GF-D8 (cell line): ENCODE measurements around the gene DDTL.
"Not testable (repeated sequence)": the region's sequence is repeated elsewhere in the genome, so short reads cannot be mapped to it uniquely, and the experiment has no call there.

Source experiments
- DNase-seq: peaks from one replicate; lab custom pipeline; 2025; lab: John Stamatoyannopoulos, UW

DDTL gene

DNA sequence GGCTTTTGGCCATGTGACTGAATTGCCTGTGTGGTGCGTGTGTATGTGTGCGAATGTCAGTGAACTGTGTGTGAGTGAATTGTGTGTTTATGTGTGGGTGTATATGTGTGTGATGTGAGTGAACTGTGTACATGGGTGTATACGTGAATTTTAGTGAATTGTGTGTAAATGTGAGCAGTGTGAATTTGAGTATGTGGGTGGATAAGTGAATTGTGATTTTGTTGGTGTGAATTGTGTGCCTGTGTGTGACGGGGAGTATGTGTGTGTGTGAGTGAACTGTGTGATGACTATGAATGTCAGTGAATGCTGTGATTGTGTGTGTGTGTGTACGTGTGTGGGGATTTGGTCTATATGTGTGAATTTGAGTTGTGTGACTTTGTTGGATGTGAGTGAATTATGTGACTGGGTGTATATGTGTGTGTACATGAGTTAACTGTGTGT is 3.5 kb downstream of the DDTL start:
- no peak for DNase-seq

DNA sequence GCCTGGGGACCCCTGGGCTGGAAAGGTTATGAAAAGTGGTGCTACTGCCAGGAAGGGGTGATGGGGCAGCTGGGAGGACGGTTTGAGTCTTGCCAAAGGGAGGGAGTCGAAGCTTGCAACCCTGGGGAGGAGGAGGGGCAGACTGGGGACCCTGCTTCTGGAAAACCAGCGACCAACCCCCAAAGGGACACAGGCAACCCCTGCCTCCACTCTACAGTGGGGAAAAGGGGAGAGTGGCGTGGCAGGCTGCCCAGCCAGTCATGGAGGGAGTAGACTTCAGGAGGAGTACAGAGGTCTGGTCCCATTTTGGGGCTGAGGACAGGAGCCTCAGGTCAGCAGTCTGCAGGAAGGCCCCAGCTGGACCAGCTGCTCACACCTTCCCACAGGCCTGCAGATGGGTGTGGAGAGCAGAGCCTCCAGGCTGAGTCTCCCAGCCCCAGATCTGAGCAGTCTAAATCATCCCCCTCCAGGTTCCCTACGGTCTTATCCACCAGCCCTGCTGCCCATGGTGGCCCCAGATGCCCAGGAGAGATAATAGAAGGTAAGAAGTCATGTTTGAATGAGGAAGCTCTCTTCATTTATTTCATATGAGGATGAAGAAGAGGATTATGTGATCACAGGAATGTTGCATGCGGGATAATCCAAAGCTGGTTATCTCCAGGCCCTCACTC is 4.3 kb downstream of the DDTL start:
- DNase-seq, result no peak

DNA sequence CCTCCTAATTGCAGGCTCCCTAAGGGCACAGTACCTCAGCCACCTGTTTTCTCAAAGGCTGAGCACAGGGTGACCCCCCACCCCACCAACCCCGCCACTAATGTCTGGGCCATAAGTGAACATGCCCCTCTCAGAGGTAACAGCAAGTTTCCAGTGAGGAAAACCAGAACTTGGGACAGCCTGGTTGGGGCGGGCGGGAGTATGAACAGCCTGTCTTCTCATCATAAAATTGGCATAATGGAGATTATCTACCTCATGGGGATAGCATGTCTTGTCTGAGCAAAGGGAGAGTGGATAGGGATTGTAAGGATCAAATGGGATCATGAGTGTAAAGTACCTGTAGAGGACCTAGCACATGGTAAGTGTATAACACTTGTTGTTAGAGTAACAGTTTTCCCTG is 5.2 kb downstream of the DDTL start:
- DNase-seq, result not testable (repeated sequence)

DNA sequence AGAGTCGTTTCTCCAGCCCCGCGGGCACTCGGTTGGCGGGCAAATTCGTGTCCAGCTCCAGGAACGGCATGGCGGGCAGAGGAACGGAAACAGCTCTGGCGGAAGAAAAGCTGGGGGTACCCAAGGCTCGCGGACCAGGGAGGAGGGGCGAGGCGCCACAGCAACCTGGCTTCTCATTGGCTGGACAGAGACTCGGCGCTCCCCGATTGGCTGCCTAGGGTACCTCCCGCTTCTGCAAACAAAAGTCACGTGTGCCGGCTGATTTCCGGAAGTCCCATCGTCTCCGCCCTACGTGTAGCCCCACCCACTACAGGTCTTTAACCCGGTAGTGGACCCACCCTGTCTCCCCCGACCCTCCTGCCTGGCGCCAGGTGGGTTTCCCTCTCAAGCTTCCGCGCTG is 7.7 kb downstream of the DDTL start, which contains the start of gene DDT:
Gene DDT (minus strand): TSS at position 97 of the 400 bp plus-strand sequence. CDS start 27 bp downstream, at position 70.
- not testable (repeated sequence) for DNase-seq

DNA sequence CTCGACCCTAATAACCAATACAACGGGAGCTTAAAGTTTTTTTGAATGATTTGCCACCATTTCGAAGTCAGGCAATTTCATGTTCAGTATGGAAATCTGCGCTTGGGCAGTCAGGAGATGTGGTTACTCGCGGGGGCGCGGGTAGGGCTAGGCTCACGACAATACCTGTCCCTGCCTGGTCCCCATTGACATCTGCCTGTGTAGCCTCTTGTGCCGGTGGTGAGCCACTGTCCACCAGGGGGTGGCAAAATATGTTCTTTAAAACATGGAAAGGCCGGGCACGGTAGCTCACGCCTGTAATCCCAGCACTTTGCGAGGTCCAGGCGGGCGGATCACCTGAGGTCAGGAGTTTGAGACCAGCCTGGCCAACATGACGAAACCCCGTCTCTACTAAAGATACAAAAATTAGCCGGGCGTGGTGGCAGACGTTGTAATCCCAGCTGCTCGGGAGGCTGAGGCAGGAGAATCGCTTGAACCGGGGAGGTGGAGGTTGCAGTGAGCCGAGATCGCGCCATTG is 8.2 kb downstream of the DDTL start:
- not testable (repeated sequence) for DNase-seq

DNA sequence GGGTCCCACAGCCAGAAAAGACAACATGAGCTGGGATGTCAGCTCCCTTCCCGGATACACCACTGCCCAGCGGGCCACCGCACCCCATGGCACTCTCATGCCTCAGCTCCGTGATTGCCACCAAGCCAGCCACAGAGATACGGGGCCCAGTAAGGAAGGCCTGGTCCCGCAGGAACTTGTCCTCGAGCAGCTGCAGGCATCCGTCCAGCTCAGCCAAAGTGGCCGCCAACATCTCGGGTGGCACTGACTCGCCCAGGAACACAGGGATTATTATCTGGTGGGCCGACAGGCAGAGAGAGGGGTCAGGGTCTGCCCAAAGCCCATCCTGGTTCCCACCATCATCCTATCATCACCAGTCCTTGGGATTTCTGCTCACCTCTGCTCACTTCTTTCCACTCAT is 10.6 kb downstream of the DDTL start:
- not testable (repeated sequence) for DNase-seq

DNA sequence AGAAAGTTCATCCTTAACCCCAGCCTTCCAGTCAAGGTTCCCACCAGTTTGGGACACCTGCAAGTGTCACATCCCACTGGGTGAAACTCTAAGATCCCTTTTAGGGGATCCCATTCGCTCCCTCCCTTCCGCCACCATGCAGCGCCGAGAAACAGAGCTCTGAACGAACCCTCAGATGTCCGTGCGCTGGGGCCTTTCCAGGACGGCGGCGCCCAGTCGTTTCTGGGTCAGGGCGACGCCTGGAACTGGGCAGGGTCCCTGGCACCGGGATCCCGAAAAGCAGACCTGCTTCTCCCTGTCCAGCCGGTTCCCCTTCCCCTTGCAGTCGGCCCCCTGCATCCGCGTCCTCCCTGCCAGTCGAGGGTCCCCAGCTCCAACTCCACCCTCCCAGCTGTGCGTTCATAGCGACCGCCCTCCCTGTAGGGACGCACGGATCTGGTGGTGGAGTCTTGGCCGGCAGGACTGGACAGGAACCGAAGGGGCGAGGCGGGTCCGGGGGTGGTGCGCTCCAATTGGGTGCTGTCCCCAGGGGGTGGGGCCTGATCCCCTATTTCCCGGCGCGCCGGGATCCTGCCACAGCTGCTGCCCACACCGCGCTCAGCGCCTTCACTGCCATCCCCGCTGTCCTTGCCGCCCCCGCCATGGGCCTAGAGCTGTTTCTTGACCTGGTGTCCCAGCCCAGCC is 13.0 kb downstream of the DDTL start, which contains the start of gene GSTT2:
Gene GSTT2 (plus strand): TSS at position 578 of the 684 bp plus-strand sequence.
- DNase-seq, result not testable (repeated sequence)

DNA sequence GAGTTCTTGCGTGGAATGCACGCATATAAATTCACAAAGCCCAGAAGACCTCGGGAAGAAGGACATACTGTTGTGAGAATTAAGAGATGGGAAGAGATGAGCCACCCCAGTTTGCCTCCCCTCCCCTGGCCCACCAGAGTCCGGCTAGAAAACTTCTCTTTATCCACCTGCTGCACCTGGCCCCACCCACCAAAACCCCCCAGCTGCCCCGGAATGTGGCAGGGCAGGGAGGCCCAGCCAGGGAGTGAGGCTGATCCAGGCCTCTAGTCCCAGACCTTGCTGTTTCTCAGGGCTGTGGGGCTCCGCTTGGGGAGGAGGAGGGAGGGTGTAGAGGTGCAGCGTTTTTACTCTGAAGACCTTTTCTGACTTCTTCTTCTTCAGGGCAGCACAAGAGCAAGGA is 13.9 kb downstream of the DDTL start:
- DNase-seq, result not testable (repeated sequence)

DNA sequence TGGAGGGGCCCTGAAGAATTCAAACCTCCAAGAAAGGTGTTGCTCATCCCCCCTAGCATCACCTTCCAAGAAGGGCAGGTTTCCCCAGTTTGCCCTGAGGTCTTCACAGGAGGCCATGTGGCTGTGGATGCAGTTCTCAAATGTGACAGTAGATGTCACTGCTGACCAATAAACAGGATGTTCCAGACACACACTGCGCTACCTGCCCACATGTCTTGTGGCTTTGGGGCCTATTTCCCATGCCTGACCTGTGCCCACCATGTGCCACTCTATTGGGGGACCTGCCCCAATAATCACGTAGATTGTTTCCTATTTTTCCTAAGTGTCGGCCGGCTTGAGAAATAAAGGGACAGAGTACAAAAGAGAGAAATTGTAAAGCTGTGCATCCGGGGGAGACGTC is 17.7 kb downstream of the DDTL start:
- DNase-seq, result no peak

DNA sequence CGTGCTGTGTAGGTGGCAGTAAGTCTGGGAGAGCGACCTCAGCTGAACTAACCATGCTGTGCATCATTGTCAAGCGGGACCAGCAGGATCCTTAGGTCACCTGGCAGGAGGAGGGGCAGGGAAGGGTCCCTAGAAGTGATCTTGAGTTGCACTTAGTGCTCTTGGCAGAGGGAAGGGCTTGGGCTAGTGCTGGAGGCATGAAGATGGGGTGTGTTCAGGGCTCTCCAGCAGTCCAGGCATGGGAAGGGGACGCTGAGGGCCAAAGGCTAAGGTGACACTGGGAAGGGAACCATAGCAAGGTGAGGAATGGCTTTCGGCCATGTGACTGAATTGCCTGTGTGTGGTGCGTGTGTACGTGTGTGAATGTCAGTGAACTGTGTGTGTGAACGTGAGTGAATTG is 19.4 kb downstream of the DDTL start:
- not testable (repeated sequence) for DNase-seq

DNA sequence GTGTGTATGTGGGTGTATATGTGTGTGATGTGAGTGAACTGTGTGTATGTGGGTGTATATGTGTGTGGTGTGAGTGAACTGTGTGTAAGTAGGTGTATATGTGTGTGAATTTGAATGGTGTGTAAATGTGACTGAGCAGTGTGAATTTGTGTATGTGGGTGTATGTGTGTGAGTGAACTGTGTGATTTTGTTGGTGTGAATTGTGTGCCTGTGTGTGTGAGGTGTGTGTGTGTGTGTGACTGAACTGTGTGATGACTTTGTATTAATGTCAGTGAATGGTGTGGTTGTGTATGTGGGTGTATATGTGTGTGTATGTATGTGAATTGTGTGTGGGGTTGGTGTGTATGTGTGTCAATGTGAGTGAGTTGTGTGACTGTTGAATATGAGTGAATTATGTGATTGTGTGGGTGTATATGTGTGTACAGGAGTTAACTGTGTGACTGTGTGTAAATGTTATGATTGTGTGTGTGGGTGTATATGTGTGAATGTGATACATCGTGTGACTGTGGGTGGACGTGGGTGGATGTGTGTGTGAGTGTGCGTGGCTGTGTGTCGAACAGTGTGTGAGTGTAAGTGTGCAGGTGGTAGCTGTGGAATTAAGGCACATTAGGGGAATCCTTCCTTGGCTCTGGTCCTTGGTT is 20.0 kb downstream of the DDTL start:
- DNase-seq, result not testable (repeated sequence)

DNA sequence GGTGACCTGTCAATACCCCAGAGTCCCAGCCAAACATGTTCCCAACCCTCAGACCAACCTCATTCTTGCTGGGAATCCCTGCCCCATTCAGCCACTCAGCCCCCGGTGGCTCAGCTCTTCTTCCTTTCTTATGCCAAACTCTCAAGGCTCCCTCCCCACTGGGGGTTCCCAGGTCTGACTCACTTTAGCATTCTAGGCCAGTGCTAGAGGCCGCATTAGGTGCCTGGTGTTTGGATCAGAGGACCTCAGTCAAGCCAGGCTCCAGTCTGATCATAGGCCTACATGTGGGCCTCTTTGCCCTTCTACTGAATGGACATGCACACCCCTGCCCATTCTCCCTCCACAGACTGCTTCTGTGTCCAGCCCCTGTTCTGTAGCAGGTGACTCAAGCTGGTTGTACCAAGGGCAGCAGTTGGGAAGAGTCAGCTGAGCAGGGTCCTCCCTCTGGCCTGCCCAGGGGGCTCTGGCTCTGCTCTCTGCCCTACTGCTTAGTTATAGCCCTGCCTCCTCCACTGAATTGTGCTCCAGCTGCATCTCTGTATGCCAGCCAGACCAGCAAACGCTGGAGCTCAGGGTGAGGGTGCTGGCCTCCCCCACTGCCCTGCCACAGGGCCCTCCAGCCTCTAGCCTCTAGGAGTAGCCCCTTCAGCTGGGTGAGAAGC is 23.0 kb downstream of the DDTL start:
- not testable (repeated sequence) for DNase-seq

DNA sequence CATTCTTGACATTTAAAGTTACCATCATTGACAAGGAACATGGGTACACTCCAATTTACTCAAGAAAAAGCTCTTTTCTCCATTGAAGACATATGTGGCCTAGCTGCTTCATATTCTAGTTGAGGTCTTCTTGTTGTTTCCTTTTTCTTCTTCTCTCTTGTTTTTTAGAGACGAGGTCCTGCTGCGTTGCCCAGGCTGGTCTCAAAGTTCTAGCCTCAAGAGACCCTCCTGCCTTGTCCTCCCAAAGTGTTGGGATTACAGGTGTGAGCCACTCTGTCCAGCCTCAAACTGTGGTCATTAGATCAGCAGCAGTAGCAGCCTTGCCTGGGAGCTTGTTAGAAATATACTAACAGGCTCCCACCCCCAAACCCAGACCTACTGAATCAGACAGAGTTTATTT is 26.4 kb downstream of the DDTL start:
- DNase-seq, result not testable (repeated sequence)

DNA sequence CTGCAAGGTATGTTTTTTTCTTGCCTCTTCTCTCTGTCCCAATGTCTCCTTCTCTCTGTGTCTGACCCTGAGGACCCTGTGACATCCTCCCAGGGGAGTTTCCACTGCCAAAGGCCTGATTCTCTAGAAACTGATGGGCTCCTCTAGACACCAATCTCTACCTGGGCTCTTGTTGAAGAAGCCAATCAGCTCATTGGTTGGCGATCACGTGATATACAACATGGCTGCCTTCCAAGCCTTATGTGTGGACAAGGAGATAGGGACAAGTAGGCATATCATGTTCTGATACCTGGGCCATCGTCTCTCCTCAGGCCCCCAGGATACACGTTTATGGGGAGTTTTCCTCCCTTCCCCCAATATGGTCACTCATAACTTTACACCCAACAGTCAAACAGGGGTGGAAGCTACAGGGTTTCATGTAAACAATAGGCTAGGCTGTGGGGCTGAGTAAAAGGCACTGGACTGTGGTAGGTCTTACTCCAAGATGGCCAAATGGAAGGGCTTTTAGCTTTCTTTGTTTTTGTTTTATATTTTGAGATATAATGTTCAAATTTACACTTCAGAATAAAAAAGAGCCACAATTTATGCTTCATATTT is 27.0 kb downstream of the DDTL start:
- not testable (repeated sequence) for DNase-seq

DNA sequence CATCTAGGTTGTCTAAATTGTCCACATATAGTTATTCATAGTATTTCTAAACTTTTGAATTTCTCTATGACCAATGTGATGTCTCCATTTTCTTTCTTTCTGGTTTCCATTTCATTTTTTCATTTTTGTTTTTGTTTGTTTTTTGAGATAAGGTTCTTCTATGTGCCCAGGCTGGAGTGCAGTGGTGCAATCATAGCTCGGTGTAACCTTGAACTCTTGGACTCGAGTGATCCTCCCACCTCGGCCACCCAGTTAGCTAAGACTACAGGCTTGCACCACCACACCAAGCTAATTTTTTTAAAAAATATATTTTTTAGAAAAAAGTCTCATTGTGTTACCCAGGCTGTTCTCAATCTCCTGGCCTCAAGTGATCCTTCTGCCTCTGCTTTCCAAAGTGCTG is 30.4 kb downstream of the DDTL start:
- DNase-seq, result no peak

DNA sequence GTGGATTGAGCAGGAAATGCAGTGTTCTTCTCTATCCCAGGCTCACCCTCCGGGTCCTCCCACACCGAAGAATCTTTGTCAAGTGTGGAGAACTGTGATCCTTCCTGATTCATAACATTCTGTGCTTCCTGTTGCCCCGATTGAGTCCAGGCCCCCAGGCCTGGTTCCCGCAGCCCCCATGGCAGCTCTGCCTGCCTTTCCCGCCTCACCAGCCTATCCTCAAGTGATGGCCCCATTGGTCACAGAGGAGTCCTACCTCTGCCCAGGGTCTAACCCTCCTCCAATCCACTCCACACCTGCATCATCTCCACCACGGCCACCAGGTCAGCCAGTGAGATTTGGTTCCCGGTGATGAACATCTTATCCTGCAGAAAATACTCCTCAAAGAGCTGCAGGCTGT is 33.1 kb downstream of the DDTL start:
- DNase-seq, result not testable (repeated sequence)

DNA sequence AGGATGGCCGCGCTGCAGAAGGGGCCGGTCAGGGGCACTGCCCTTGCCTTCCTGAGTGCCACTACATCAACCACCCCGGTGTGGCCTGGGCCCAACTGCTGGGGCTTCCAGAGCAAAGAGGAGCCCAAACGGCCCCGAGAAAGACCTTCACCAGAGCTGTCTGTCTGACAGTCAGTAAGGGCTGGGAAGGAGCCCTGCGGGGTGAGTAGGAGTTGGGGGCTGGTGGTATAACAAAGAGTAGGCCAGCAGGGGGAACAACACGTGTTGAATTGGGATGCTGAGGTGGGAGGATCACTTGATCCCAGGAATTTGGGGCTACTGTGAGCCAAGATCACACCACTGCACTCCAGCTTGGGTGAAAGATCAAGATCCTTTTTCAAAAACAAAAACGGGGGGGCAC is 34.6 kb downstream of the DDTL start:
- no peak for DNase-seq

DNA sequence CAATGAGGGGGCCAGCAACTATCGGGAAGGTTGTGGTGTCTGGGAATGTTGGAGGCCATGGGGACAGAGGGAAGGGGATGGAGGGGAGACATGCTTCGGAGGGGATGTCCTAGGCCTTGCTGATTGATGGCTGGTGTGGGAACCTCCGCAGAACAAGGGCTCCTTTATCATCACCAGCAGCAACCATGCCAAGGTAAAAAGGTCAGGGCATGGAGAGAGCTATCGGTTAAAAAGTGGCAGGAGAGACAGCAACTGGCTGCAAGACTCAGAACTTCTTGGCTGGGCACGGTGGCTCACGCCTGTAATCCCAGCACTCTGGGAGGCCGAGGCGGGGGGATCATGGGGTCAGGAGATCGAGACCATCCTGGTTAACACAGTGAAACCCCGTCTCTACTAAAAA is 35.6 kb downstream of the DDTL start:
- no peak for DNase-seq

DNA sequence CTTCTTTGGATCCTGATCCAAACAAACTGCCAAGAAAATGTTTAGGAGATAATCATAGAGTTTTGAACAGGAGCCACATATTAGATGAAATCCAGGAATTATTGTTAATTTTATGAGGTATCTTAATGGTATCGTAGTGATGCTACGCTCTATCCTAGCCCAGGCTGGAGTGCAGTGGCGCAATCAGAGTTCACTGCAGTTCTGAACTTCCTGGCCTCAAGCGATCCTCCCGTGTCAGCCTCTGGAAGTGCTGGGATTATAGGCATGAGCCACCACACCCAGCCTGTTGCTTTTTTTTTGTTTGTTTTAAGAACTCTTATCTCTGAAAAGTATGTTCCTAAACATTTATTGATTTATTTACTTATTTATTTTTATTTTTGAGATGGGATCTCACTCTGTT is 36.2 kb downstream of the DDTL start:
- no peak for DNase-seq

DNA sequence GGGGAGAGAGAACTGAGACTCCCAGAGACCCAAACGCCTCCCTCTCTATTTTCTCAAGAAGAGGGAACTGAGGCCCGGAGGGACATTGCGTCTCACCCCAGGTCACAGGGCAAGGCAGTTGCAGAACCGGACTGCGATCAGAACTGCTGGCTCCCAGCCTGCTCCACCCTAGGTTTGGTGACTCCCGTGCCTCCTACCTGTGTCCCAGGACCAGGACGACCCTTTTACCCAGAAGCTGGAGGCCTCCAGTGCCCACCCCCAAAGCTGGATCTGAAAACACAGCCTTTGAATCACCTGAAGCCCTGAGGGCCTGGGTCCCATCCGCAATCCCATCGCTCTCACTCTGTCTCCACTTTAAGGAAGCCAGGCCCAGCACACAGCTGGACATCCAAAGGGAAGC is 37.2 kb downstream of the DDTL start:
- DNase-seq, result no peak

DNA sequence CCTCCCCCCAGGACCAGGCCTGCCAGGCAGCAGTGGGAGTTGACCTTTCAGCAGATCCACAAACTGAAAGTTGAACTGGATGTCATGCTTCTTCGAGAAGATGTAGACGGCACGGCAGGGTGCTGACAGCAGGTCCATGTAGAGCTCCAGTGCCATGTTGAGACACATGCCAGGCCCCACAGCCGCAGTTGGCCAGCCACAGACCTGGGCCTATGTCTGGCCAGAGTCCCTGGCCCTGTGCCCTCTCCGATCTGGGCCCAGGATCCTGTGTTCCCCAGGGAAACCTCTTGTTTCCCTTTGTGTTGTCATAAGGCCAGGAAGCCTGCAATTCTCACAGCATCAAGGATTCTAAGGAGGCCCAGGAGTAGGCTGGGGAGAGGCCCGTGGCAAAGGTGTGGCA is 38.5 kb downstream of the DDTL start, which contains the start of gene GSTT4:
Gene GSTT4 (minus strand): TSS at position 253 of the 400 bp plus-strand sequence. CDS start 97 bp downstream, at position 156.
- no peak for DNase-seq
